ENCODE measurements around the gene TAS2R38.
"Not testable (repeated sequence)": the region's sequence is repeated elsewhere in the genome, so short reads cannot be mapped to it uniquely, and the experiment has no call there.

The TAS2R38 gene

DNA sequence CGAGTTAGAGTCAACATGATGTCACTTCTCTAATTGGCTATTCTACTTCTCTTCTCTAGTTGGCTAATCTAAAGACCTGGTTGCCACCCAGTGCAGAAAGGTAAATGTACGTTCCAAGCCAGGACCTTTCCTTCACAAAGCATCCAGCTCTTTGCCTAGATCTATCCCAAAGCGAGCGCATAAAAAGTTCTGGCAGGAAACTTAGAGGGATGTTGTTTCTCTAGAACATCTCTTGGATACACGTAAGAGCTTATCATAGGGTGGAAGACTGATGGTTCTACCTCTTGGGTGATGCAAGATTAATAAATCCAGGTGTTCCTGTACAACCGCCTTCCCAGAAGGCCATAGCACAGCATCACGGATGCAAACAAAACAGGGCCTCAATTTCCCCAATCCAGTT, at the start of gene TAS2R38:
Gene TAS2R38 (minus strand): TSS at position 101 of the 400 bp plus-strand sequence. CDS start 84 bp downstream, at position 17.
- no peak for DNase-seq (ENCODE audit: low read depth in 3 of 3)

DNA sequence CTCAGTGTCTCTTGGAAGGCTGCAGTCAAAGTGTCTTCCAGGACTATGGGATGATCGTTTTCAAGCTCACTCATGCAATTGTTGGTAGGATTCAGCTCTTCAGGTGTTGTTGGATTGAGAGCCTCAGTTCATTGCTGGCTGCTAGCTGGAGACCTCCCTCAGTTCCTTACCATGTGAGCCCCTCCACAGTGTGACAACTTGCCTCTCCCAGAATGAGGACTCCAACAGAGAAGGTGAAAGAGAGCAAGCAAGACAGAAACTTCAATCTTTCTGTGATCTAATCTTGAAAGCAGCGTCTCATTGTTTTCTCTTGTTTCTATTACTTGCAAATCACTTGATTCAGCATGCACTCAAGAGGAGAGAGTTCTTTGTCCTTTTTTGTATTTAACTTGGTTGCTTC, 44.6 kb upstream of the TAS2R38 start:
- DNase-seq (ENCODE audit: low read depth in 3 of 3) = no peak

DNA sequence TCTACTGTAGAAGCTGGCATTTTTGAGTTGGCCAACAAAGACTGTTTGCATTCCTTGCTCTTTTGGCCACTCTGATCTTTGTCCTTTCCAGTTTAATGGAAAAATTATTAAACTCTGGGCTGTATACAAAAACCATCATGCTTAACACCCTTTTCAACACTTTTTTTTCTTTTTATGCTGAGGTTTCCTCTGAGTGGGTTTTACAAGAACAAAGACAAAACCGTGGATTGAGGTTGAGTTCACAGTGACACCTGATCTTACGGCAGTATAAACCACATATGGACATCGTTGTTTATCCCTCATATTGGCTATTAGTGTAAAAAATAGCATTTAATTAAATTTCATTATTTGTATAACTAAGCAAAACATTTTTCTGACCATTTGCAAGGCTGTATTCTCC, 43.9 kb upstream of the TAS2R38 start:
- DNase-seq (ENCODE audit: low read depth in 3 of 3) = no peak

DNA sequence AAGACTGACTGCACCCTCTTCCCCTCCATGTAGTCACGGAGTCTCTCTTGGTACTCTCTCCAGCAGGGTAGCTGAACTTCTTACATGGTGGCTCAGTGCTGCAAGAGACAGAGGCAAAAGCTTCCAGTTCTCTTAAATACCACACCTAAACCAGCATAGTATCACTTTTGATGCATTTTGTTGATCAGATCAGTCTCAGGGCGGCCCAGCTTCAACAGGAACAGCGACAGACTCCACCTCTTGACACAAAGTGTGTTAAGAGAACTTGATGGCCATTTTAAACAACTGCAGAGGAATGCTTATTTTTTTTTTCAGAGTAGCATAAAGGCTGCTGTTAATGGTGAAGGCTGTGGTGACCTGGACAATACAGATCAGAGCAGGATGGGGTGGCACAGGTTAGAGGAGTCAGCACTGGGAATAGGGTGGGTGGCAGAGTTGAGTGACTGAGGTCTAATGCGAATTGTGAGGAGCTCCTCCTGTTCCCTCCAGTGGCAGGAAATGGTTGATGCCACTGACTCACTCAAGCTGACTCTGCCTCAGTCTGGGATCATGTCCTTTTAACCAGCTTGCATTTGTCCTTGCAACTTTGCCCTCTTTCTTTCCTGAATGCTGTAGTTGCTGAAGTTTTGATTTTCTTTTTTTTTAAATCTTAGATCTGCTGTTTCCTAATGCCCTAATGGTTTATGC, 39.4 kb upstream of the TAS2R38 start:
- no peak for DNase-seq (ENCODE audit: low read depth in 3 of 3)

DNA sequence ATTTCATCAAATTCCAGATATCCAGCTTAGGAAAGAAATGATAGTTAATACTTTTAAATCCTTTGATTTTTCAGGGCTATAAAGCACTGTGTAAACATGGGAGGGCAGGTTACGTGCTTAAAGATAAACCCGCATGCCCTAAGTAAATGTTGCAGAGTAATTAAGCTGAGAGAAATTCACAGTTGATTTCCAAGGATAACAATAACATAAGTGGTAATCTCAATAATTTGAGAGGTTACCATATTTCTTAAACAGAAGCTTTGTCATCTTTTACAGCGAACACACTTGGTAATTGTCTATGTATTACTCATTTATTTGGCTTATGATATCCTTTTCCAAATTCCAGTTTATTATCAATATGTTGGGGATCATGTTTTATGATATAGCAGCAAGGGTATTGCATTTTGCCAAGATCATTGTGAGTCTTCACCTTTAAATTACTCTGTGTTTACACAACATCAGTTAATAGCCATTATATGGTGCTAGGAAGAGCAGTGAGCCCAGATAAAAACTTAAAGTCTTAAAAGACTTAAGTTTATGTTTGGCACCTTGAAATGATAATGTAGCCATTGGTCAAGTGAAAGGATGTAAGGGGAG, 37.5 kb upstream of the TAS2R38 start:
- no peak for DNase-seq (ENCODE audit: low read depth in 3 of 3)

DNA sequence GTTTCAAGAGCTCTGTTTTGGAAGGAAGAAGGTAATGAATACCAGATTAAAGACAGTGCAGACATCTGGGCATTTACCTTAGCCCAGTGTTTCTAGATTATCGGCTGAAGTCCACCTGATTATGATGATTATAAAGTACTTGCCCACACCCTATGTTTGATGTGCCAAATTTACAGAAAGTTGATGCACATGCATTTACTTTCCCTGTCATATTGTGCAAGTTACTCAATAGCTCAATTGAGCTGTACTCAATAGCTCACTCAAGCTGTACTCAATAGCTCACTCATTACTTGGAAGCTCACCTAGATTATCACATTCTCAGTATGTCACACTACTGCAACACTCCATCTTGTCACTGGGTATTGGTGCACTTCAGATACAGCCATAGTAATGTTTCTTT, 35.6 kb upstream of the TAS2R38 start:
- no peak for DNase-seq (ENCODE audit: low read depth in 3 of 3)

DNA sequence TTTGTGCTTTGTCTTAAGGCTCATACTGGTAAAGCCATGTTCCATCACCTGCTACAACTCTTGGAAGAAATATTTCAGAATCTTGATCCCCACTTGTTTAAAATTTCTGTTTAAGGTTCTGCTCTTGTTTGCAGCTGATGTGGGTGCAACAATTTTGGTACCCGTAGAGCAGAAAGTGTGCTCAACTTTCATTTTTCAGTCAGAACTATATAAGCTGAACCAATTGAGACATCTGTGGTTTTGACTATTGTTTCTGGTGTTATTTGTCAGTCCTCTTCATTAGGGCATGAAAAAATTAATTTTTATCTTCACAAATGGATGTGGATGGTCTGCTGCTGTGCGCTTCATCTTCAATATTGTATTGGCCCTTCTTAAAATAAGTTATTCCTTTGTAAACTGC, 33.0 kb upstream of the TAS2R38 start:
- no peak for DNase-seq (ENCODE audit: low read depth in 3 of 3)

DNA sequence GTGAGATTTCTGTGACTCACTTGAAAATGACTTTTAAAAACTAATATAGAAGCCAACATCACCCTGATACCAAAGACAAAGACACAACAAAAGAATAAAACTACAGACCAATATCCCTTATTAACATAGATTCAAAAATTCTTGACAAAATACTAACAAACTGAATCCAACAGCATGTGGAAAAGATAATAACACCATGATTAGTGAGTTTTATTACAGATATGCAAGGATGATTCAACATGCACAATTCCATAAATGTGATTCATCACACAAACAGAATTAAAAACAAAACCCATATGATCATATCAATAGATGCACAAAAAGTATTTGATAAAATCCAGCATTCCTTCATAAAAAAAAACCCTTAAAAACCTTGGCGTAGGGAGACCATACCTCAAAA, 28.6 kb upstream of the TAS2R38 start:
- DNase-seq (ENCODE audit: low read depth in 3 of 3) = no peak

DNA sequence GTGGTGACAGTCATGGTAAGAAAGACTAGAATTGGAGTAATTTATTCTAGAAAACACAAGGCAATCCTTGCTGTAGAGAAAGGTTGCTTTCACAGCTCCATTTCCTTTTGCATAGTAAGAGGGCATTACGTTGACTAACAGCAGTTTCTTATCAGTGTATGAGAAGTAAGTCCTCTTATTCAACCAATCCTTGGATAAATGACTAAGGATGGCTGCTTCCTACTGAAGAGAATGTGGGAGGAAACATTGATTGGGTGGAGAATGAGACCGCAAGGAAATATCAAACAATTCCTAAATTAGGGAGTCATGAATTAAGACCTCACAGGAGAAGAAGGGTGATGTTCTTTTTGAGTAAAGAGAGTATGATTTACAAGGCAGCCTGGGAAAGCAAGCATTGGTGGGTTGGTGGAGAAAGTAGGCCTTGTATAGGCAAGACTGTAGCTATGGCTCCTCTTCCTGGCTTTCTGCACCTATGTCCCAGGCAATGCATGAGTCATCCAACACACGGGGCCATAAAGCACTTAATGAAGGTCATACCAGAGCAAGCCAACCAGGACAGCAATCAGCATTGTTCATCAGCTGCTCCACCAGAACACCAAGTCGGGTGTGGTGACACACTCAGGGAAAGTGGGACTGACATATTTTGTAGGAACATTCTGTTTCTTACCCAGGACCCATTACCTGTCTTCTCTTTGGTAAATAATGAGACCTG, 27.7 kb upstream of the TAS2R38 start:
- no peak for DNase-seq (ENCODE audit: low read depth in 3 of 3)

DNA sequence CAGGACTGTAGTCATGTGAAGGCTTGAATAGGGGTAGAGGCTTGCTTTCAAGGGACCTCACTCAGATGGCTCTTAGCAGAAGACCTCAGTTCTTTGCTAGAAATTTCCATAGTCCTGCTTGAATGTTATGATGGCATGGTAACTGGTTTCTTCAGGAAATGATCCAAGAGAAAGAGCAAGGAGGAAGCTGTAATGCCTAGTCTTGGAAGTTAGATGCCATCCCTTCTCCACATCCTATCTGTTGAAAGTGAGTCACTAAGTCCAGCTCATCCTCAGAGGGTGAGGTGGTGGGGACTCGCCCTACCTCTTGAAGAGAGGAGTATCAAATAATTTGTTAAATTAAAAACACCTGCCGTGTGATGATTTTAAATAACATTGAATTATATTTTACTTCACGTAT, 26.7 kb upstream of the TAS2R38 start:
- no peak for DNase-seq (ENCODE audit: low read depth in 3 of 3)

DNA sequence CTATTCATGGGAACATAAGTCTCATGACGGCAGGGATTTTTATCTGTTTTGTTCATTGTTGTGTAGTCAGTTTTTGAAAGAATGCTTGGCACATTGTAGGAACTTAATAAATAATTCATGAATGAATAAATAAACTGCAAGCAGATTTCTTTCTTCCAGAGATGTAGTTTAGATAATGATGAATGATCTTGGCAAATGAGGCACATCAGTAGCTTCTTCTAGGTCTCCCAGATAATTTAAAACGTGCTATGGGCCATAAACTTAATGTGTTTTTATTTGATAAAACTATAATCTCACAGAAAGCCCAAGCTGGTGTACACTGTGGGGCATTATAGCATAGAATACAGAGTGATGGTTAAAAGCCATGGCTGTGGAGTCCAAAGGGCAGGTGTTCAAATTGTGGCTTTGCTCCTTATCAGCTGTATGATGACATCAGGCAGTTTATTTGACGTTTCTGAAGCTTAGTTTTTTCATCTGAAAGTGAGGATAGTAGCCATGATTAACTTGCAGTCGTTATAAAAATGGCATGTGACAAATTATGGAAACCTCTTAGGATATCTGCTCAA, 25.6 kb upstream of the TAS2R38 start:
- no peak for DNase-seq (ENCODE audit: low read depth in 3 of 3)

DNA sequence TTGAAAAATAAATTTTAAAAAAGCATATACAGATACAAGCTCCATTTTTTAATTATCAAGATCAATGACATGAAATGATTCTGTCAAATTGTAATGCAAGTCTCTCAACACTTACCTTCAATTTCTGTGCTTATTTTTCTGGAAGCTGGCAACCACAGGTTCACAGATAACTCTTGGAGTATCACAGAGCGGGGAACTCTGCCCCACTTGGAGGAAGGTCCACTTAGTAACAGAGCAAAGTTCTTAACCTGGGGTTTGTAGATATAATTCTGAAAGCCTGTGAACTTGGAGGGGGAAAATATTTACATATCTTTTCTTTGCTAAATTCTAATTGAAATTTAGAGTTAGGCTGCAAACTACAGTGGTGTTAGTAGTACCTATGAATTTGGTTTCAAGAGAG, 19.8 kb upstream of the TAS2R38 start:
- no peak for DNase-seq (ENCODE audit: low read depth in 3 of 3)

DNA sequence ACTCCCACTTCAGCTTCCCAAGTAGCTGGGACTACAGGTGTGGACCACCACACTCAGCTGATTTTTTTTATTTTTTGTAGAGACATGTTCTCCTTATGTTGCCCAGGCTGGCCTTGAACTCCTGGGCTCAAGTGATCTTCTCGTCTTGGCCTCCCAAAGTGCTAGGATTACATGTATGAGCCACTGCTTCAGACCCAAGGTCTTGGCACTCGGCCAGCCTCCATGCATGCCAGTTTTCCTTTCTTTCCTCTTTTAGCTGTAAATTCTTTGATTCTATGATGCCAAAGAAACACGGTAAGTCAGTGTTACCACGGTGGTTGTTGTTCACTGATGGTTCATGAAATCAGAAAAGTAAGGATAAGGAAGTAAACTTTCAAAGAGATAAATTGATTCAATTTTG, 19.1 kb upstream of the TAS2R38 start:
- DNase-seq (ENCODE audit: low read depth in 3 of 3) = no peak

DNA sequence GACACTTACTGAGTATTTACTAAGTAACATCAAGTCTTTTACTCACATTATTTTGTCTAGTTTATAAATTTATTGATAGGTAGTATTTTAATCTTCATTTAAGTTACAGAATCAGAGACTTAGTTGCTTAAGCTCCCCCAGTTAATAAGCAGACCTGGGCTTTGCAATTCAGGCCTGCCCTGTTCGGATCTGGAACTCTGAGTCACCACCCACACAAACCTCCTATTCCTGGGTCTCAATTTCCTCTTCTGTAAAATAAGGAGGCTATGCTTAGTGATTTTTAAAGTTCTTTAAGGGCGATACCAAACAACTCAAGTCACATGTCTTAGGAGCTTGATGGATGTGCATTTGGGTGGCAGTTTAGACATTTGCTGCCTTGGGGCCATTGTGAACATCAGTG, 18.6 kb upstream of the TAS2R38 start:
- no peak for DNase-seq (ENCODE audit: low read depth in 3 of 3)

DNA sequence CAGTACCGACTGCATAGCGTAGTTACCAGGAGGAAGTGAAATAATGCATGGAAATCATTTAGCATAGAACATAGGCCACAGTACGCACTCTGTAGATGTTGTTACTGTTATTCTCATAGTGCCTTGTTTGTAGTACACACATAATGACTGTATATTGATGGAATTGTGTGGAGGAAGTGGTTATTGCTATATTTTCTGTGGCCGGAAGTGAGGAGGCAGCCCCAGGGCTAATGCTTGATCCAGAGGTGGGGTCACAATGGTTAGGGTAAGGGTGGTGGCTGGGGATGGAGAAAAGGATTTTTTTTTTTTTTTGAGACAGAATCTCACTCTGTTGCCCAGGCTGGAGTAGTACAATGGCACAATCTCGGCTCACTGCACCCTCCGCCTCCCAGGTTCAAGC, 17.6 kb upstream of the TAS2R38 start:
- DNase-seq (ENCODE audit: low read depth in 3 of 3) = no peak

DNA sequence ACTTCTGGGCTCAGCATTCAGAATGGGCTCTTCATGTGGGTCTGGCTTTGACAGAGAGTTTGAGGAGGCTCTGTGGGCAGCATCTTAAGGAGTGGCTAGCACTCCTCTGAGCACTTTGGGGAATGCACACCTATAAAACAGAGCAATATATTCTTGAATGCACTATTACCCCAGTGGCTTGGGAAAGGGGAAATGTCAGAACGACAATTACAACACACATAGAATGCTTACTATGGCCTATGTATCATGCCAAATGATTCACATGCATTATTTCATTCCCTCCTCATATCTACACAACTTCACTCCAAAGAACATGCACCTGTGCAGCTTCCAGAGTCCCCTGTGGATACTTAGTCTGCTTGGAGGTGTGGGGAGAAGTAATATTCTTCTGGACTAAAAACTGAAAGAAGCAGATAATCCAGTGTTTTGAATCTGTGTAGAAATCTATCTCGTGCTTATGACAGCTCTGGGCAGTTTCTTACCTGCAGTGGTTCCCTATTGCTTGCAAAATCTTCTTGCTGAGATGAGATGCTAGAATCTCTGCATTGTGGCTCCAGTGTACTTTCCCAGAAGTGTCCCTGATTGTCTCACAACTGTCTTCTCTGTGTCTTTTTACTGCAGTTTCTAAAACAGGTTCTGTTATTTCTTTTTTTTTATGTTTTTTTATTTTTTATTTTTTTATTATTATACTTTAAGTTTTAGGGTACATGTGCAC, 16.6 kb upstream of the TAS2R38 start:
- DNase-seq (ENCODE audit: low read depth in 3 of 3) = no peak

DNA sequence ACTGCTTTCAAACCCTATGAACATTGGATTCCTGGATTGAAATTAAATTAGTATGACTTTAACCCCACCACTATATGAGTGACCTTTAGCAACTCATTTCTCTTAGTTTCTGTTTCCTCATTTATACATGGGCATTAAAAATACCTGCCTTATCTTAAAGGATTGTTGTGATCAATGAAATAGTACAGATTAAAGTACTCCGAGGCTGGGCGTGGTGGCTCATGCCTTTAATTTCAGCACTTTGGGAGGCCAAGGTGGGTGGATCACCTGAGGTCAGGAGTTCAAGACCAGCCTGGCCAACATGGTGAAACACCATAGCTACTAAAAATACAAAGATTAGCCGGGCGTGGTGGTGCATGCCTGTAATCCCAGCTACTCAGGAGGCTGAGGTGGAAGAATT, 14.2 kb upstream of the TAS2R38 start:
- not testable (repeated sequence) for DNase-seq (ENCODE audit: low read depth in 3 of 3)

DNA sequence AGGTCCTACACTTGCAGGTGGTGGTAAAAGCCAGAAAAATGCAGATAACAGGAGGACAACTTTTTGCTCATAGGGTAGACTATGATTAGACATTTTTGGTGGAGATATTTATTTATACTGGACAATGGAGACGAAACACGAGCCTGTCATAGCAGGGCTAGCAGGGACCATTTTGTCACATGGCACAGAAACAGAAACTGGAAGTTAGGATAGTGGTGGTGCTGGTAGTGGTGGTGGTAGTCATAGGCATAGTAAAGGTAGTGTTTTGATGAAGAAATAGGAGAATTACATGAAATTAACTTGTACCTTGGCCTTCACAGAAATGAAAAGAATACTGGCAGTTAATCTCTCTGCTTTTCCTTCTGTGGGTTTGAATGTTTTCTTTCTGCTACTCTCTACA, 13.3 kb upstream of the TAS2R38 start:
- DNase-seq (ENCODE audit: low read depth in 3 of 3) = no peak

DNA sequence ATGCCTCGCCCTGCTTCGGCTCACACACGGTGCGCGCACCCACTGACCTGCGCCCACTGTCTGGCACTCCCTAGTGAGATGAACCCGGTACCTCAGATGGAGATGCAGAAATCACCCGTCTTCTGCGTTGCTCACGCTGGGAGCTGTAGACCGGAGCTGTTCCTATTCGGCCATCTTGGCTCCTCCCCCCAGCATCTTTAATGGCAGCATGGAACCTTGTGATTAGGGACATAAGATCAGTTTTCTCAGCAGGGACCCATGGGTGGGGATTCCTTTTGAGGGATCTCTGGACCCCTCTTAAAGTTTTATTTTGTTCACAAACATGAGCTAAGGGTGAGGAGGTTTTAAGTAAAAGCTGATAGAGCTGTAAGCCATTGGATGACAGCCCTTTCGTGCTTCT, 12.4 kb upstream of the TAS2R38 start:
- DNase-seq (ENCODE audit: low read depth in 3 of 3) = not testable (repeated sequence)

DNA sequence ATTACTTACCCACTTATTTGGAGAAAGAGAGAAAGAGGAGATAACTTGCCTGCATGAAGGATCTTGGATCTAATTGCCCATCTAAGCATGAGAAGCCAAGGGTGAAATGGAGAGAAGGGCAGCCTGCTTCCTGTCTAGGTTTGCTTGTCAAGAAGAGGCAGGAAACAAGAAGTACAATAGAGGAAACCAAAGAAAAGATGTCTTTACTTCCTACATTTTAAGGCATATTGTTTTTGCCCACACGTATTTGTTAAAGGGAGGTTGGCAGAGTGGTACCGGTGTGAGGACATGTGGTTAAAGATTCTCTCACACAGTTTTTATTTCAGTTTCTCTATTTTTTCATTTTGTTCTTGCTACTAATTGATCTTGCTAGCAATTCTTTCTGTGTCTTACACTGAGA, 6.0 kb upstream of the TAS2R38 start:
- DNase-seq (ENCODE audit: low read depth in 3 of 3) = no peak

DNA sequence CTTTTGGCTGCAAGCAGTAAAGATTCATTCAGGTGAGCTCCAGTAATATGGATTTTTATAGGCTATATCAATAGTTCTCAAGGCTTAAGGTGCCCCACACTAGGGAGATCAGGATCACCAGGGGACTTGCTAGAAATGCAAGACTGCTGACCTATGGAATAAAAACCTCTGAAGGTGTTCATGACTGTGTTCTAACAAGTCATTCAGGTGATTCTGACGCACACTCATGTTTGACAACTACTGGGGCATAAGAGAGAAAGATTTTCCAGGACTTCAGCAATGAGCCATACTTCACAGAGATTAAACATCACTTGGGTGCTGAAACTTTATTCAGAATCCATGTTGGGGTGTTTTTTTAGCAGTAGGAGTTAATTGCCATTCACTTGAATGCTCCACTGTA, 4.8 kb upstream of the TAS2R38 start:
- no peak for DNase-seq (ENCODE audit: low read depth in 3 of 3)

DNA sequence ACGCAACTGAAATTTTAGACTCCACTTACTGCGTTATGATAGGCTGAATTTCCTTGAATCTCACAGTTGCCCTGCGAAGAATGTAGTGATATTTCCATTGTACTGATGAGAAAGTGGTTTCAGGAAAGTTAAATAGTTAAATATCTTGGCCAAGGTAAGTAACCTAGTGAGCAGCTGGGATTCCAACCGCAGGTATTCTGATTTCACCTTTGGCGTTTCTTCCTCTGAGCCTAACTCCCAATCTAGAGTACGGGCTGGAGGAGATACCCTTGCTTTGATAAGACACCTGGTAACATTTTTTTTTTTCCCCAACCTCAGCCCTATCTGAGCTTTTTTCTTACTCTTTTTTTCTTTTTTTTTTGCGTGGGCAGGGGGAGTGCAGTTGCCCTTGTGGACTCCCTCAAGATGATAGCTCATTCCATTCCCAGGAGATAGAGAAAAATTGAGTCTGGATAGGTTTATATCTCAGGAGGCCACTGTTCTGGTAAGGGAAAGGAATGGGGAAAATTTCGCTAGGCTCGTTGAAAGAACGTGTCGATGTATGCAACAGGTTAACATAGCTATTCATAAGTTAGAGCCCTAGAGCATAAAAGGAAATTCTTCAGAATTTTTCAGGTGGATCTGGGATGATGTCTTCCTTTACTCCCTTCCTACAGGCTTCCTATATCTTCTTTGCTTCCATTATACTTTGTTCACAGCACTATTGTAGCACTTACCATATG, 3.1 kb upstream of the TAS2R38 start:
- no peak for DNase-seq (ENCODE audit: low read depth in 3 of 3)

All from stimulated activated CD4-positive, alpha-beta T cell treated with anti-CD3 and anti-CD28 coated beads, TNF-alpha, amount 100 ng/mL, for 4 hours (primary cell).